ENCODE measurements around the gene PJVK. TPM values are rescaled to one million over a fixed set of nuclear protein-coding genes. Genes with fewer than 3 reads are reported as not detected.

The PJVK gene
- total and polyA plus RNA-seq, 4 donors, result 0.82 to 5.7 (median 4.5) TPM

DNA sequence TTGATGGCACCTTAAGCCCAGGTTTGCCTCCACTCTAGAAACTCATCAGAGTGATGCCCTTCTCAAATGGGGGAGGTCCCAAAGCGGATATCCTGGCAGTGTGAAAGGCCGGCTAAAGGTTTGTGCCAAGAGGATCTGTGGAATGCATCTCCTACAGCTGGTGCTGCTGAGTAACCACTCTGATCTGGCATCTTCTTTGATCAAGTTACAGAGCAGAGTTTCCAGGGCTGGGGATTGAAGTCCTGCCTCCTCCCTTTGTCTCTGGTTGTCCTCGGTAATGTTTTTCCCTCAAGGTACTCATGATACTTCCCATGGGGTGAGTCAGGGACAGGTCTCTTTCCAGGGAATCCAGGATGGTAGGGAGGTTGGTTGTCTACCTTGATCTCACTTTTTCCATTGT is 24.8 kb upstream of the PJVK start:
- TF ChIP-seq, protein P1, sequence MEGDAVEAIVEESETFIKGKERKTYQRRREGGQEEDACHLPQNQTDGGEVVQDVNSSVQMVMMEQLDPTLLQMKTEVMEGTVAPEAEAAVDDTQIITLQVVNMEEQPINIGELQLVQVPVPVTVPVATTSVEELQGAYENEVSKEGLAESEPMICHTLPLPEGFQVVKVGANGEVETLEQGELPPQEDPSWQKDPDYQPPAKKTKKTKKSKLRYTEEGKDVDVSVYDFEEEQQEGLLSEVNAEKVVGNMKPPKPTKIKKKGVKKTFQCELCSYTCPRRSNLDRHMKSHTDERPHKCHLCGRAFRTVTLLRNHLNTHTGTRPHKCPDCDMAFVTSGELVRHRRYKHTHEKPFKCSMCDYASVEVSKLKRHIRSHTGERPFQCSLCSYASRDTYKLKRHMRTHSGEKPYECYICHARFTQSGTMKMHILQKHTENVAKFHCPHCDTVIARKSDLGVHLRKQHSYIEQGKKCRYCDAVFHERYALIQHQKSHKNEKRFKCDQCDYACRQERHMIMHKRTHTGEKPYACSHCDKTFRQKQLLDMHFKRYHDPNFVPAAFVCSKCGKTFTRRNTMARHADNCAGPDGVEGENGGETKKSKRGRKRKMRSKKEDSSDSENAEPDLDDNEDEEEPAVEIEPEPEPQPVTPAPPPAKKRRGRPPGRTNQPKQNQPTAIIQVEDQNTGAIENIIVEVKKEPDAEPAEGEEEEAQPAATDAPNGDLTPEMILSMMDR (IDR thresholded peaks at IDR 0.05; ENCODE audit: control extremely low read depth, extremely low read depth), result no peak
- no peak for ATAC-seq (ENCODE audit: insufficient read depth, low FRiP score)
- WGBS, 2 donors, result 95 to 98% methylated on average over 3 of the region's 3 CpGs
- Histone ChIP-seq H3K9ac (ENCODE audit: insufficient read depth in 1 of 2, low read length in 2 of 2) (no peak overlapping the region), H3K9me3 (ENCODE audit: control insufficient read depth in 4 of 4, insufficient read depth in 3 of 4, low read length in 3 of 4) (no peaks in the 10 kb centered on the region), H3K36me3 (ENCODE audit: control insufficient read depth in 4 of 4, insufficient read depth in 4 of 4, low read length in 4 of 4) (peaks cover 11 to 14% (median 12%) of the 10 kb centered on the region in 4 donors), H3K27ac (ENCODE audit: low read depth in 1 of 2, low read length in 1 of 2) (no peak overlapping the region), H3K27me3 (ENCODE audit: control insufficient read depth in 3 of 3, insufficient read depth in 3 of 3, low read length in 2 of 3) (no peaks in the 10 kb centered on the region), H3K4me3 (no peak overlapping the region), H3K4me1 (ENCODE audit: control insufficient read depth in 5 of 5, insufficient read depth in 5 of 5, low read length in 5 of 5) (no peaks in the 10 kb centered on the region)
- no peak for DNase-seq

DNA sequence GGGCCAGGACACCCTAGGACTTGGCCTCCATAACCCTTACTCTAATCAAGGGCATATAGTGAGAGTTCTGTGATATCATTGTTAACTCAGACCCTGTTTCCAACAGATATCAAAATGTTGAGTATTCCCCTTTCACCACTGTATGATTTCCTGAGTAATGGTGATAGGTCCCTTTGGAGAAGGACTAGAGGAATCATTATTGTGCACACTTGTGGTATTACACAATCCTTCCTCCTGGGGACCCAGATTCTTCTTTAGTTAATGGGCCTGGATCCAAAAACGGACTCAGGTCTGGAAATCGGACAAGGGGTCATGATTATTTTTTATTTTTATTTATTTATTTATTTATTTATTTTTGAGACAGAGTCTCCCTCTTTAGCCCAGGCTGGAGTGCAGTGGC is 23.7 kb upstream of the PJVK start:
- TF ChIP-seq, protein P1 (IDR thresholded peaks at IDR 0.05; ENCODE audit: control extremely low read depth, extremely low read depth), result no peak
- Histone ChIP-seq H3K27ac (ENCODE audit: low read depth in 1 of 2, low read length in 1 of 2) (no peak overlapping the region), H3K9me3 (ENCODE audit: control insufficient read depth in 4 of 4, insufficient read depth in 3 of 4, low read length in 3 of 4) (no peaks in the 10 kb centered on the region), H3K4me3 (no peak overlapping the region), H3K27me3 (ENCODE audit: control insufficient read depth in 3 of 3, insufficient read depth in 3 of 3, low read length in 2 of 3) (no peaks in the 10 kb centered on the region), H3K9ac (ENCODE audit: insufficient read depth in 1 of 2, low read length in 2 of 2) (no peak overlapping the region), H3K36me3 (ENCODE audit: control insufficient read depth in 4 of 4, insufficient read depth in 4 of 4, low read length in 4 of 4) (peaks cover 11 to 23% (median 16%) of the 10 kb centered on the region in 4 donors), H3K4me1 (ENCODE audit: control insufficient read depth in 5 of 5, insufficient read depth in 5 of 5, low read length in 5 of 5) (peaks cover 0 to 3% (median 0%) of the 10 kb centered on the region in 5 donors)
- DNase-seq, result no peak
- 88% methylated on average over 2 of the region's 2 CpGs for WGBS, 2 donors
- no peak for ATAC-seq (ENCODE audit: insufficient read depth, low FRiP score)

DNA sequence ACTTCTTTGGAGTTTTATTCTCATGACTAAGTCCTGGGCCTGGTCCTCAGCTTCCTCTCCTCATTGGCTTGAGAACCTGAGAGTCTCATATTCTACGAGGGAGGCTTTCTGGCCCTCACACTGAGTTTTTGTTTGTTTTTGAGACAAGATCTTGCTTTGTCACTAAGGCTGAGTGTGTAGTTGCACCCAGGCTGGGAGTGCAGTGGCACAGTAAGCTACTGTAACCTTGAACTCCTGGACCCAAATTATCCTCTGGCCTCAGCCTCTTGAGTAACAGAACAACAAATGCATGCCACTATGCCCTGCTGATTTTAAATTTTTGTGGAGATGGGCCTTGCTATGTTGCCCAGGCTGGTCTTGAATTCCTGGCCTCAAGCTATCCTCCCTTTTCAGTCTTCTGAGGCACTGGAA is 22.8 kb upstream of the PJVK start:
- TF ChIP-seq, protein P1 (IDR thresholded peaks at IDR 0.05; ENCODE audit: control extremely low read depth, extremely low read depth), result no peak
- no peaks in the 10 kb centered on the region for H3K27me3 ChIP-seq (ENCODE audit: control insufficient read depth in 3 of 3, insufficient read depth in 3 of 3, low read length in 2 of 3)
- peaks cover 0 to 3% (median 0%) of the 10 kb centered on the region in 5 donors for H3K4me1 ChIP-seq (ENCODE audit: control insufficient read depth in 5 of 5, insufficient read depth in 5 of 5, low read length in 5 of 5)
- ATAC-seq (ENCODE audit: insufficient read depth, low FRiP score) (no peak), DNase-seq (no peak)
- H3K4me3 ChIP-seq, result no peak overlapping the region
- no peaks in the 10 kb centered on the region for H3K9me3 ChIP-seq (ENCODE audit: control insufficient read depth in 4 of 4, insufficient read depth in 3 of 4, low read length in 3 of 4)
- no peak overlapping the region for H3K27ac ChIP-seq (ENCODE audit: low read depth in 1 of 2, low read length in 1 of 2)
- WGBS, 2 donors, result 84 to 95% methylated on average over 1 of the region's 1 CpG
- no peak overlapping the region for H3K9ac ChIP-seq (ENCODE audit: insufficient read depth in 1 of 2, low read length in 2 of 2)
- H3K36me3 ChIP-seq (ENCODE audit: control insufficient read depth in 4 of 4, insufficient read depth in 4 of 4, low read length in 4 of 4), result peaks cover 14 to 24% (median 19%) of the 10 kb centered on the region in 4 donors

DNA sequence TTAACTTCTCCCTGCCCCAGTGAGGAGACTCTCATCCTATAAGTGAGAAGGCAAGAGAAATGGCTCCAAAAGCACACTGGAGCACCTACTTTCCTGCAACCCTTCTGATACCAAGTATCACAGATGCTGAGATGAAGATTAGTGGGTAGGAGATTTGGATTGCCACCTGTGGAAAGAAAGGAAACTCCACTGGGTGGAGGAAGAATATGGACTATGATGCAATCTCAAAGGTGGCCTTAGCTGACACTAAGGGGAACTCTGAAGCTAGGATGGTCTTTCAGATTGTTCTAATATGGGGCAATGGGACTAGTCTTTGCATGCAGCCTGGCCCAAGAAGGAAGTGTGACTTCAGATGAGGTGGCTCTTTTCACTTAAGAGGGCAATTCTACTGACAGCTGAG is 21.8 kb upstream of the PJVK start:
- Histone ChIP-seq H3K9ac (ENCODE audit: insufficient read depth in 1 of 2, low read length in 2 of 2) (no peak overlapping the region), H3K27ac (ENCODE audit: low read depth in 1 of 2, low read length in 1 of 2) (no peak overlapping the region), H3K4me3 (no peak overlapping the region), H3K27me3 (ENCODE audit: control insufficient read depth in 3 of 3, insufficient read depth in 3 of 3, low read length in 2 of 3) (no peaks in the 10 kb centered on the region), H3K9me3 (ENCODE audit: control insufficient read depth in 4 of 4, insufficient read depth in 3 of 4, low read length in 3 of 4) (no peaks in the 10 kb centered on the region), H3K36me3 (ENCODE audit: control insufficient read depth in 4 of 4, insufficient read depth in 4 of 4, low read length in 4 of 4) (peaks cover 19 to 31% (median 25%) of the 10 kb centered on the region in 4 donors), H3K4me1 (ENCODE audit: control insufficient read depth in 5 of 5, insufficient read depth in 5 of 5, low read length in 5 of 5) (peaks cover 0 to 3% (median 0%) of the 10 kb centered on the region in 5 donors)
- DNase-seq (no peak), ATAC-seq (ENCODE audit: insufficient read depth, low FRiP score) (no peak)
- TF ChIP-seq, protein P1 (IDR thresholded peaks at IDR 0.05; ENCODE audit: control extremely low read depth, extremely low read depth), result no peak
